Tibial artery (tissue), 4 donors: ENCODE measurements around the gene SLC9A5.

ENCODE experiments used
- DNase-seq, 2 donors: peaks; one replicate each; pipeline ENCODE4 v3.0.0-alpha.2; 2019
- H3K27ac ChIP-seq, 2 donors: fragments of 200-600 bp; sonication (generic) in 1 of 2; 1 replicate in 1 of 2; 2 replicates in 1 of 2; pipeline ENCODE4 v1.5.1; 2018 to 2019; ENCODE audit warnings: mild to moderate bottlenecking in 1 of 2
- H3K27me3 ChIP-seq, 2 donors: fragments of 200-600 bp; sonication (generic) in 1 of 2; one replicate each; pipeline versions ENCODE4 v1.5.1 to v1.6.0; 2016 to 2019
- H3K36me3 ChIP-seq, 3 donors: fragments of 200-600 bp; sonication (generic) in 2 of 3; one replicate each; pipeline ENCODE4 v1.5.1; 2016 to 2019; ENCODE audit warnings: mild to moderate bottlenecking in 2 of 3
- H3K4me1 ChIP-seq, 4 donors: fragments of 200-600 bp; sonication (generic) in 2 of 4; 1 replicate in 3 of 4; 2 replicates in 1 of 4; pipeline ENCODE4 v1.5.1; 2016 to 2019
- H3K4me3 ChIP-seq, 2 donors: fragments of 200-600 bp; sonication (generic) in 1 of 2; 1 replicate in 1 of 2; 2 replicates in 1 of 2; pipeline ENCODE4 v1.5.1; 2018 to 2019; ENCODE audit warnings: mild to moderate bottlenecking in 2 of 2
- H3K9me3 ChIP-seq, 3 donors: fragments of 200-600 bp; sonication (generic) in 1 of 3; one replicate each; pipeline ENCODE4 v1.5.1; 2016 to 2019
- CTCF ChIP-seq, 2 experiments: fragments of 200-600 bp in 1 of 2; fragments of 450-650 bp in 1 of 2; IDR thresholded peaks; one replicate each; pipeline ENCODE4 v1.5.1; 2017 to 2019; ENCODE audit warnings: antibody characterized with exemption in 2 of 2, mild to moderate bottlenecking in 1 of 2, moderate library complexity in 1 of 2
- intact Hi-C: fragments of 100-400 bp; cut with DNase I; formaldehyde crosslinking; loops from one replicate; pipeline ENCODE4 v1.15.0; 2023; ENCODE audit warnings: low total_unique reads

The SLC9A5 gene

DNA sequence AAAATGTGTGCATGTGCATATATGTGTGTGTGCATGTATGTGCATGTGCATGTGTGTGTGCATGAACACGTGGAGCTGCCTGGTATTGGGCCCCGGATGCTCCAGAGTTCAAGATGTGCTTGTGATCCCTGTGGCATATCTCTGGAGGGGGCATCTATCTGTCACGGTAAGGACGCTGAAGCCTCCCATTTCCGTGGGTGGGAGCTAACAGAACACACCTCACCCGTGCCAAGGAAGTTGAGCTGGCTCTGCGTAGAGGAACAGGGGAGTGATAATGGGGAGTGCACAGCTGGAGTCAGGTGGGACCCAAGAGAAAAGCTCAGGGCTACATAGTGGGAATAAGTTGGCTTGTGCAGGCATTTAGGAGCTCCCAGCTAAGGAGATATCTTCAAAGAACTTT, 37.1 kb upstream of the SLC9A5 start:
- peaks cover 0 to 52% (median 0%) of the 10 kb centered on the region in 3 donors for H3K36me3 ChIP-seq
- H3K9me3 ChIP-seq: no peaks in the 10 kb centered on the region
- H3K4me1 ChIP-seq: no peaks in the 10 kb centered on the region
- no peak overlapping the region for H3K4me3 ChIP-seq
- DNase-seq: no peak
- no peaks in the 10 kb centered on the region for H3K27me3 ChIP-seq
- intact Hi-C loops: no loop called here
- no peak for TF ChIP-seq CTCF (IDR thresholded peaks at IDR 0.05)
- H3K27ac ChIP-seq: no peak overlapping the region

DNA sequence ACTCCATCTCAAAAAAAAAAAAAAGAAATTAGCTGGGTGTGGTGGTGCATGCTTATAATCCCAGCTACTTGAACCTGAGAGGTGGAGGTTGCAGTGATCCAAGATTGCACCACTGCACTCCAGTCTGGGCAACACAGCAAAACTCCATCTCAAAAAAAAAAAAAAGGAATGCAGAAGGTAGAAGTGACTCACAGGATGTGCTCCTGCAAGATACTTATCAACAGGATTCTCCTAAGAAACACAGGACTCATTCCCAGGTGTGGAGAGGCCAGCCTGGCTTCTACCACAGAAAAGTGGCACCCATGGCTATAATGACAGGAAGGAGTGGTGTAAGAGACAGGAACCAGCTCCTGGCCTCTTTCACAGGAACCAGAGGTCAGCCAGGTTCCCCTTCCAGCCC, 36.0 kb upstream of the SLC9A5 start:
- no peak overlapping the region for H3K4me3 ChIP-seq
- no peaks in the 10 kb centered on the region for H3K4me1 ChIP-seq
- H3K36me3 ChIP-seq: peaks cover 0 to 54% (median 0%) of the 10 kb centered on the region in 3 donors
- DNase-seq: no peak
- no peak overlapping the region for H3K27ac ChIP-seq
- no peaks in the 10 kb centered on the region for H3K9me3 ChIP-seq
- TF ChIP-seq CTCF (IDR thresholded peaks at IDR 0.05): no peak
- H3K27me3 ChIP-seq: no peaks in the 10 kb centered on the region
- intact Hi-C loops: no loop called here

DNA sequence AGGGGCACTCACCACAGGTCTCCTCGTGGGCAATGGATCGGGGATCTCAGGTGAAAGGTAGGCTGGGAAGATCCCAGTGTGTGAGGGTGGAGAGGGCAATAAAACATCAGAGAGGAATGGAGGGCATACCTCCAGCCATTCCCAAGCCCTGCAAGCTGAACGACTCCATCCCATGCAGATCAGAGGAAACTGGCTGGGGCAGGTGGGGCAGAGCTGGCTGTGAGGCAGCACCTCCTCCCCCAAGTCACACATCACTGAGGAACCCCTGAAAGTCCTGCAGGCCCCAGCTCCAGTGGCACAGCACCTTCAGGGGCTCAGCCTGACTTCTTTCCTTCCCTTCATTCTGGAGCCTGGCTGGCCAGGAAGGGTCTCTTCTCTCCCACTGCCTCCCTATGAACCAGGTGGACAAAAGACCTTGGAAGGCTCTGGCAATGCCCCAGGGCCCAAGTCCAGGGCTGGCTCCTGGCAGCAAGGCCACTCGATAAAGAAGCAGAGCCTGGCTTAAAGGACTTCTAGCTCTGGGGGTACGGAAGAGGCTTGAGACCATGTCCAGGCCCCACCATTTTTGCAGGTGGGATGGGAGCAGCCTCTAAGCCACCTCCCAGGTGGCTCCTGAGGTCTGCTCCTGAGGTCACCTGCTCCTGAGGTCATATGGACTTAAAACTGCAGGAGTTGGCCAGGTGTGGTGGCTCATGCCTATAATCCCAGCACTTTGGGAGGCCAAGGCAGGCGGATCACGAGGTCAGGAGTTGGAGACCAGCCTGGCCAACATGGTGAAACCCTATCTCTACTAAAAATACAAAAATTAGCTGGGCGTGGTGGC, 35.4 kb upstream of the SLC9A5 start:
- Histone ChIP-seq H3K4me1 (no peaks in the 10 kb centered on the region), H3K27me3 (no peaks in the 10 kb centered on the region), H3K4me3 (no peak overlapping the region), H3K36me3 (peaks cover 0 to 52% (median 0%) of the 10 kb centered on the region in 3 donors), H3K9me3 (no peaks in the 10 kb centered on the region), H3K27ac (no peak overlapping the region)
- no peak for DNase-seq
- no peak for TF ChIP-seq CTCF (IDR thresholded peaks at IDR 0.05)
- intact Hi-C loops: no loop called here

DNA sequence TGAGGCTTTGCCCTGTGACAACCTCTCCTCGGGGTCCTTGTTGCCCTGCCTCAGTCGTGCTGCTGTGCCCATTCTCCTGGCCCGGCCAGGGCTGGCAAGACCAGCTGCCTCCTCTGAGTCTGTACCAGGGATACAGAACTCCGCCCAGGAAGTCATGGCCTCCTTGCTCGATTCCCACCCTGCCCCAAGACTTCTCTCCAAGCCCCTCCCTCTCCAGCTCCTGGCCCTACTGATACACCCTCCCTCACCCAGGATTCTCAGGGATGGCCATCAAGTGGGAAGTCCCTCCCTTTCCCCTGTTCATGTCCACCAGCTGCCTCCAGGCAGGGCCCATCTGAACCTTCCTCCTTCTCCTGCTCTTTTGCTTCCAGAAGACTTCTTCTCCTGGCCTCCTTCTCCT, 33.1 kb upstream of the SLC9A5 start:
- TF ChIP-seq CTCF (IDR thresholded peaks at IDR 0.05): no peak
- DNase-seq: no peak

GRCh38 chr16:67216612-67217490, 31.9 kb upstream of the SLC9A5 start:
- H3K36me3 ChIP-seq: peaks cover 0 to 34% (median 0%) of the 10 kb centered on the region in 3 donors
- H3K9me3 ChIP-seq: no peaks in the 10 kb centered on the region
- peak; percentile 72 to 74 for DNase-seq
- intact Hi-C loops: no loop called here
- H3K27me3 ChIP-seq: no peaks in the 10 kb centered on the region
- H3K27ac ChIP-seq: no peak overlapping the region
- H3K4me3 ChIP-seq: no peak overlapping the region
- no peaks in the 10 kb centered on the region for H3K4me1 ChIP-seq
- TF ChIP-seq CTCF (IDR thresholded peaks at IDR 0.05): no peak

More for the DNA sequence above, 33.1 kb upstream of the SLC9A5 start:
- no peak overlapping the region for H3K4me3 ChIP-seq
- H3K4me1 ChIP-seq: no peaks in the 10 kb centered on the region
- no peak overlapping the region for H3K27ac ChIP-seq
- no peaks in the 10 kb centered on the region for H3K27me3 ChIP-seq
- intact Hi-C loops: no loop called here
- no peaks in the 10 kb centered on the region for H3K9me3 ChIP-seq
- peaks cover 0 to 45% (median 0%) of the 10 kb centered on the region in 3 donors for H3K36me3 ChIP-seq
